CD4-positive, alpha-beta memory T cell (primary cell): Measurements from ENCODE around the gene MARK1. TPM values are rescaled to one million over a fixed set of nuclear protein-coding genes. Genes with fewer than 3 reads are reported as not detected.

ENCODE experiments used
- CTCF ChIA-PET: fragments of 350-600 bp; sonication (Branson Sonifier 250); formaldehyde crosslinking; loops from one replicate; lab custom pipeline; 2021; ENCODE audit warnings: inconsistent platforms; ENCODE audit not compliant: partially characterized antibody; lab: Charles Lee
- POLR2A ChIA-PET: fragments of 350-600 bp; sonication (Branson Sonifier 250); formaldehyde crosslinking; loops from one replicate; lab custom pipeline; 2021; ENCODE audit not compliant: partially characterized antibody; lab: Charles Lee
- DNase-seq, 5 donors: peaks; one replicate each; pipeline versions ENCODE4 v3.0.0 to v3.0.0-alpha.2; 2020 to 2022; ENCODE audit warnings: mixed read lengths in 1 of 5
- H3K27ac ChIP-seq: one replicate; pipeline ENCODE4 v1.7.0; 2013; ENCODE audit warnings: low read depth, low read length
- H3K27me3 ChIP-seq: 2 replicates; pipeline ENCODE4 v1.7.0; 2013; ENCODE audit warnings: mild to moderate bottlenecking, low read length, moderate library complexity; ENCODE audit not compliant: insufficient read depth
- H3K36me3 ChIP-seq: 2 replicates; pipeline ENCODE4 v1.7.0; 2013; ENCODE audit warnings: mild to moderate bottlenecking, low read length, moderate library complexity; ENCODE audit not compliant: insufficient read depth
- H3K4me1 ChIP-seq: 2 replicates; pipeline ENCODE4 v1.7.0; 2013; ENCODE audit warnings: mild to moderate bottlenecking, low read length, moderate library complexity; ENCODE audit not compliant: insufficient read depth
- H3K4me3 ChIP-seq, 2 donors: one replicate each; pipeline ENCODE4 v1.7.0; 2013; ENCODE audit warnings: low read length in 2 of 2, mild to moderate bottlenecking in 1 of 2
- H3K9me3 ChIP-seq, 2 donors: one replicate each; pipeline ENCODE4 v1.7.0; 2013; ENCODE audit warnings: low read length in 2 of 2, control low read depth in 1 of 2; ENCODE audit not compliant: control insufficient read depth in 1 of 2
- H3K27ac Mint-ChIP-seq, 7 donors: one replicate each; pipeline ENCODE4 v1.8.0; 2020 to 2021; ENCODE audit warnings: mixed read lengths in 7 of 7, mild to moderate bottlenecking in 6 of 7, inconsistent platforms in 3 of 7, moderate library complexity in 3 of 7
- H3K27me3 Mint-ChIP-seq, 2 donors: one replicate each; pipeline ENCODE4 v1.8.0; 2020 to 2021; ENCODE audit warnings: mixed read lengths in 2 of 2
- H3K36me3 Mint-ChIP-seq, 2 donors: one replicate each; pipeline ENCODE4 v1.8.0; 2020 to 2021; ENCODE audit warnings: mixed read lengths in 2 of 2, inconsistent platforms in 1 of 2, mild to moderate bottlenecking in 1 of 2
- H3K4me1 Mint-ChIP-seq, 4 donors: one replicate each; pipeline ENCODE4 v1.8.0; 2020 to 2021; ENCODE audit warnings: mixed read lengths in 4 of 4, mild to moderate bottlenecking in 1 of 4
- H3K4me3 Mint-ChIP-seq, 8 donors: one replicate each; pipeline ENCODE4 v1.8.0; 2020 to 2021; ENCODE audit warnings: mixed read lengths in 8 of 8, mild to moderate bottlenecking in 7 of 8, moderate library complexity in 6 of 8, inconsistent platforms in 3 of 8
- H3K9me3 Mint-ChIP-seq, 8 donors: one replicate each; pipeline ENCODE4 v1.8.0; 2020 to 2021; ENCODE audit warnings: mixed read lengths in 8 of 8, mild to moderate bottlenecking in 5 of 8, inconsistent platforms in 3 of 8, moderate library complexity in 1 of 8
- intact Hi-C: fragments of 100-400 bp; cut with micrococcal nuclease; formaldehyde crosslinking; loops from one replicate; pipeline ENCODE4 v1.15.1; 2023
- polyA plus RNA-seq, 2 donors: library from polyadenylated mRNA; unstranded; fragments of 300-500 nt; fragmentation: Illumina TruSeq; gene quantifications; one replicate each; pipeline ENCODE4 v1.2.3, GENCODE V29; 2021
- total RNA-seq, 2 experiments: library from RNA; stranded (reverse); gene quantifications; one replicate each; pipeline ENCODE4 v1.2.3, GENCODE V29; 2021

The MARK1 gene
- total and polyA plus RNA-seq, 4 experiments from 2014 or later: 0.06 TPM; not detected in 3

- H3K4me3 Mint-ChIP-seq: no peak overlapping the region
- Histone ChIP-seq H3K4me1 (no peaks in the 10 kb centered on the region), H3K4me3 (no peak overlapping the region), H3K27ac (no peak overlapping the region), H3K36me3 (no peaks in the 10 kb centered on the region), H3K9me3 (no peaks in the 10 kb centered on the region), H3K27me3 (no peaks in the 10 kb centered on the region)
- POLR2A ChIA-PET: no interaction called here
- intact Hi-C loops: no loop called here
- CTCF ChIA-PET: no interaction called here
- peaks cover 0 to 5% of the 10 kb centered on the region in 2 donors for H3K27me3 Mint-ChIP-seq
- no peaks in the 10 kb centered on the region for H3K9me3 Mint-ChIP-seq
- H3K27ac Mint-ChIP-seq: no peak overlapping the region
- no peaks in the 10 kb centered on the region for H3K4me1 Mint-ChIP-seq
- no peaks in the 10 kb centered on the region for H3K36me3 Mint-ChIP-seq
- no peak for DNase-seq
Observed at GRCh38 chr1:220556641-220557040, 28.7 kb downstream of the MARK1 start.

- ChIA-PET POLR2A (no interaction called here), CTCF (no interaction called here)
- no peak for DNase-seq
- no peak overlapping the region for H3K4me3 Mint-ChIP-seq
- no peaks in the 10 kb centered on the region for H3K36me3 Mint-ChIP-seq
- intact Hi-C loops: no loop called here
- no peaks in the 10 kb centered on the region for H3K4me1 ChIP-seq
- H3K36me3 ChIP-seq: no peaks in the 10 kb centered on the region
- H3K27ac ChIP-seq: no peak overlapping the region
- no peaks in the 10 kb centered on the region for H3K9me3 Mint-ChIP-seq
- no peak overlapping the region for H3K4me3 ChIP-seq
- no peaks in the 10 kb centered on the region for H3K9me3 ChIP-seq
- H3K27me3 Mint-ChIP-seq: peaks cover 0 to 1% of the 10 kb centered on the region in 2 donors
- no peak overlapping the region for H3K27ac Mint-ChIP-seq
- no peaks in the 10 kb centered on the region for H3K27me3 ChIP-seq
- H3K4me1 Mint-ChIP-seq: no peaks in the 10 kb centered on the region
Observed at GRCh38 chr1:220563564-220563963, 35.6 kb downstream of the MARK1 start.

- Mint-ChIP-seq H3K4me3 (no peak overlapping the region), H3K27me3 (peaks cover 0 to 1% of the 10 kb centered on the region in 2 donors), H3K36me3 (no peaks in the 10 kb centered on the region), H3K9me3 (no peaks in the 10 kb centered on the region), H3K4me1 (no peaks in the 10 kb centered on the region), H3K27ac (no peak overlapping the region)
- Histone ChIP-seq H3K9me3 (no peaks in the 10 kb centered on the region), H3K36me3 (no peaks in the 10 kb centered on the region), H3K27me3 (no peaks in the 10 kb centered on the region), H3K27ac (no peak overlapping the region), H3K4me1 (no peaks in the 10 kb centered on the region), H3K4me3 (no peak overlapping the region)
- DNase-seq: no peak
- CTCF ChIA-PET: no interaction called here
- intact Hi-C loops: no loop called here
- POLR2A ChIA-PET: no interaction called here
Observed at GRCh38 chr1:220564216-220564615, 36.3 kb downstream of the MARK1 start.

- Mint-ChIP-seq H3K36me3 (no peaks in the 10 kb centered on the region), H3K27ac (no peak overlapping the region), H3K9me3 (no peaks in the 10 kb centered on the region), H3K4me1 (no peaks in the 10 kb centered on the region), H3K27me3 (peaks cover 0 to 1% of the 10 kb centered on the region in 2 donors), H3K4me3 (no peak overlapping the region)
- Histone ChIP-seq H3K9me3 (no peaks in the 10 kb centered on the region), H3K27me3 (no peaks in the 10 kb centered on the region), H3K27ac (no peak overlapping the region), H3K4me1 (no peaks in the 10 kb centered on the region), H3K36me3 (no peaks in the 10 kb centered on the region), H3K4me3 (no peak overlapping the region)
- CTCF ChIA-PET: no interaction called here
- POLR2A ChIA-PET: no interaction called here
- intact Hi-C loops: no loop called here
- no peak for DNase-seq
Observed at GRCh38 chr1:220565670-220566069, 37.7 kb downstream of the MARK1 start.

DNA sequence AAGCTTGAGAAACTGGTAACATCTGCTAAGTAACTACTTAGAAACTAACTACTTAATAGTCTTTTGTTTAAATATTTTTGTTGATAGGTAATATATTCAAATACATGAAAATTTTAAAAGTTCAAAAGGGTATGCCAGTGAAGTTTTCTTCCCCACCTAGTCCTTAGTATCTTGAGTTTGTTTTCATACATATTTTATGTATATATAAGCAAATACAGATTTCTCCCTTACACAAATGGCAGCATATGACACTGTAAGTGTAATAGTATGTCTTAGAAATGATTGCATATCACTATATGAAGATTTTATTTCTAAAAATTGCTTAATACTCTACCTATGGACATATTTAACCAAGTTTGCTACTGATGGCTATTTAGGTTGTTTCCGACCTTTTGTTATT lies 38.9 kb downstream of the MARK1 start:
- DNase-seq: no peak
- Histone ChIP-seq H3K4me3 (no peak overlapping the region), H3K36me3 (no peaks in the 10 kb centered on the region), H3K4me1 (no peaks in the 10 kb centered on the region), H3K9me3 (no peaks in the 10 kb centered on the region), H3K27me3 (no peaks in the 10 kb centered on the region), H3K27ac (no peak overlapping the region)
- H3K36me3 Mint-ChIP-seq: no peaks in the 10 kb centered on the region
- no peaks in the 10 kb centered on the region for H3K9me3 Mint-ChIP-seq
- intact Hi-C loops: no loop called here
- CTCF ChIA-PET: no interaction called here
- H3K4me1 Mint-ChIP-seq: no peaks in the 10 kb centered on the region
- no peak overlapping the region for H3K27ac Mint-ChIP-seq
- H3K27me3 Mint-ChIP-seq: peaks cover 0 to 1% of the 10 kb centered on the region in 2 donors
- H3K4me3 Mint-ChIP-seq: no peak overlapping the region
- POLR2A ChIA-PET: no interaction called here

- intact Hi-C loops: no loop called here
- no peaks in the 10 kb centered on the region for H3K27me3 ChIP-seq
- ChIA-PET CTCF (no interaction called here), POLR2A (no interaction called here)
- Mint-ChIP-seq H3K4me3 (no peak overlapping the region), H3K4me1 (no peaks in the 10 kb centered on the region), H3K27me3 (peaks cover 0 to 2% of the 10 kb centered on the region in 2 donors), H3K27ac (no peak overlapping the region), H3K36me3 (no peaks in the 10 kb centered on the region), H3K9me3 (peaks cover 2 to 25% (median 19%) of the 10 kb centered on the region in 8 donors)
- H3K9me3 ChIP-seq: peaks cover 0 to 3% of the 10 kb centered on the region in 2 donors
- no peak for DNase-seq
- no peak overlapping the region for H3K27ac ChIP-seq
- no peak overlapping the region for H3K4me3 ChIP-seq
- H3K36me3 ChIP-seq: no peaks in the 10 kb centered on the region
- no peaks in the 10 kb centered on the region for H3K4me1 ChIP-seq
Observed at GRCh38 chr1:220572416-220572815, 44.5 kb downstream of the MARK1 start.

GRCh38 chr1:220573836-220574235 lies 45.9 kb downstream of the MARK1 start:
- no peak overlapping the region for H3K27ac ChIP-seq
- peaks cover 0 to 3% of the 10 kb centered on the region in 2 donors for H3K9me3 ChIP-seq
- Mint-ChIP-seq H3K36me3 (no peaks in the 10 kb centered on the region), H3K27ac (no peak overlapping the region), H3K27me3 (peaks cover 0 to 2% of the 10 kb centered on the region in 2 donors), H3K4me3 (no peak overlapping the region), H3K4me1 (no peaks in the 10 kb centered on the region), H3K9me3 (peaks cover 2 to 25% (median 19%) of the 10 kb centered on the region in 8 donors)
- no peak overlapping the region for H3K4me3 ChIP-seq
- no peaks in the 10 kb centered on the region for H3K4me1 ChIP-seq
- H3K27me3 ChIP-seq: no peaks in the 10 kb centered on the region
- no peak for DNase-seq
- H3K36me3 ChIP-seq: no peaks in the 10 kb centered on the region
- POLR2A ChIA-PET: no interaction called here
- intact Hi-C loops: no loop called here
- CTCF ChIA-PET: no interaction called here
